Activated CD4-positive, alpha-beta T cell treated with anti-CD3 and anti-CD28 coated beads, Interleukin-2, amount 10 ng/mL, durations not matched to agents 7 days and 5 days (primary cell): ENCODE measurements around the gene DGKD. TPM values are rescaled to one million over a fixed set of nuclear protein-coding genes. Genes with fewer than 3 reads are reported as not detected.

Experiments
- CTCF ChIA-PET: fragments of 350-600 bp; sonication (Branson Sonifier 250); formaldehyde crosslinking; loops from one replicate; lab custom pipeline; 2021; ENCODE audit warnings: antibody characterized with exemption; lab: Charles Lee
- POLR2A ChIA-PET: fragments of 350-600 bp; sonication (Branson Sonifier 250); formaldehyde crosslinking; loops from one replicate; lab custom pipeline; 2021; ENCODE audit warnings: antibody characterized with exemption; lab: Charles Lee
- DNase-seq: peaks from one replicate; pipeline ENCODE4 v3.0.0-alpha.2; 2020
- H3K27ac Mint-ChIP-seq: one replicate; pipeline ENCODE4 v1.8.0; 2021; ENCODE audit warnings: mild to moderate bottlenecking, moderate library complexity, mixed read lengths
- H3K27me3 Mint-ChIP-seq: one replicate; pipeline ENCODE4 v1.8.0; 2021; ENCODE audit warnings: mixed read lengths
- H3K36me3 Mint-ChIP-seq: one replicate; pipeline ENCODE4 v1.8.0; 2021; ENCODE audit warnings: low read depth, mixed read lengths
- H3K4me1 Mint-ChIP-seq: one replicate; pipeline ENCODE4 v1.8.0; 2021; ENCODE audit warnings: mixed read lengths
- H3K4me3 Mint-ChIP-seq: one replicate; pipeline ENCODE4 v1.8.0; 2021; ENCODE audit warnings: mild to moderate bottlenecking, moderate library complexity, mixed read lengths
- H3K9me3 Mint-ChIP-seq: one replicate; pipeline ENCODE4 v1.8.0; 2021; ENCODE audit warnings: mixed read lengths
- total RNA-seq, 2 experiments: library from RNA; stranded (reverse); gene quantifications; one replicate each; pipeline ENCODE4 v1.2.3, GENCODE V29; 2021

Gene DGKD
- total RNA-seq, 2 experiments from 2014 or later, result 84.1 to 97.5 TPM

GRCh38 chr2:233409286-233409991, 55.1 kb downstream of the DGKD start:
- peak overlapping the region; percentile 32 for H3K4me3 Mint-ChIP-seq
- peaks cover 11% of the 10 kb centered on the region for H3K9me3 Mint-ChIP-seq
- peak overlapping the region; percentile 79 for H3K27ac Mint-ChIP-seq
- peak; percentile 43 for DNase-seq
- H3K27me3 Mint-ChIP-seq, result no peaks in the 10 kb centered on the region
- peaks cover 52% of the 10 kb centered on the region for H3K36me3 Mint-ChIP-seq
- CTCF ChIA-PET, result interaction anchor here (10.0 kb wide), 1 partner anchor 35 kb away, joined by 62 read pairs; no protein-coding TSS in a partner anchor
- POLR2A ChIA-PET, result no interaction called here
- peaks cover 65% of the 10 kb centered on the region for H3K4me1 Mint-ChIP-seq

GRCh38 chr2:233410196-233410760, 56.0 kb downstream of the DGKD start:
- Mint-ChIP-seq H3K4me3 (peak overlapping the region; percentile 15), H3K36me3 (peaks cover 56% of the 10 kb centered on the region), H3K27me3 (no peaks in the 10 kb centered on the region), H3K27ac (peak overlapping the region; percentile 79), H3K9me3 (peaks cover 11% of the 10 kb centered on the region), H3K4me1 (peaks cover 69% of the 10 kb centered on the region)
- no peak for DNase-seq
- POLR2A ChIA-PET, result no interaction called here
- CTCF ChIA-PET, result interaction anchor here (1.1 to 10.0 kb wide), 2 partner anchors 10 to 34 kb away, joined by 3 to 62 read pairs; no protein-coding TSS in a partner anchor

- Mint-ChIP-seq H3K27ac (peak overlapping the region; percentile 79), H3K4me1 (peaks cover 78% of the 10 kb centered on the region), H3K27me3 (no peaks in the 10 kb centered on the region), H3K4me3 (no peak overlapping the region), H3K9me3 (peaks cover 11% of the 10 kb centered on the region), H3K36me3 (peaks cover 59% of the 10 kb centered on the region)
- ChIA-PET CTCF (interaction anchor here (1.1 to 10.0 kb wide), 2 partner anchors 11 to 33 kb away, joined by 3 to 62 read pairs; no protein-coding TSS in a partner anchor), POLR2A (no interaction called here)
- no peak for DNase-seq
Measured at GRCh38 chr2:233411162-233411561, 56.9 kb downstream of the DGKD start.

GRCh38 chr2:233412405-233412804, 58.1 kb downstream of the DGKD start:
- CTCF ChIA-PET, result no interaction called here
- H3K9me3 Mint-ChIP-seq, result peaks cover 11% of the 10 kb centered on the region
- POLR2A ChIA-PET, result no interaction called here
- no peak for DNase-seq
- H3K27me3 Mint-ChIP-seq, result no peaks in the 10 kb centered on the region
- H3K4me1 Mint-ChIP-seq, result peaks cover 85% of the 10 kb centered on the region
- peaks cover 63% of the 10 kb centered on the region for H3K36me3 Mint-ChIP-seq
- no peak overlapping the region for H3K27ac Mint-ChIP-seq
- H3K4me3 Mint-ChIP-seq, result no peak overlapping the region

- DNase-seq, result no peak
- H3K9me3 Mint-ChIP-seq, result peaks cover 11% of the 10 kb centered on the region
- peaks cover 67% of the 10 kb centered on the region for H3K36me3 Mint-ChIP-seq
- peaks cover 89% of the 10 kb centered on the region for H3K4me1 Mint-ChIP-seq
- no peak overlapping the region for H3K27ac Mint-ChIP-seq
- ChIA-PET CTCF (interaction anchor here (0.7 to 1.5 kb wide), 2 partner anchors 15 to 566 kb away, joined by 3 to 4 read pairs; no protein-coding TSS in a partner anchor), POLR2A (no interaction called here)
- no peak overlapping the region for H3K4me3 Mint-ChIP-seq
- H3K27me3 Mint-ChIP-seq, result no peaks in the 10 kb centered on the region
Measured at GRCh38 chr2:233413046-233413445, 58.8 kb downstream of the DGKD start.

- Mint-ChIP-seq H3K4me3 (no peak overlapping the region), H3K36me3 (peaks cover 64% of the 10 kb centered on the region), H3K27me3 (no peaks in the 10 kb centered on the region), H3K9me3 (peaks cover 11% of the 10 kb centered on the region), H3K27ac (no peak overlapping the region), H3K4me1 (peaks cover 89% of the 10 kb centered on the region)
- POLR2A ChIA-PET, result no interaction called here
- CTCF ChIA-PET, result interaction anchor here (0.7 to 1.7 kb wide), 4 partner anchors 7 to 15 kb away, joined by 3 to 12 read pairs (median 4); no protein-coding TSS in a partner anchor
- DNase-seq, result no peak
Measured at GRCh38 chr2:233413559-233414272, 59.4 kb downstream of the DGKD start.

GRCh38 chr2:233414273-233414654, 60.0 kb downstream of the DGKD start:
- Mint-ChIP-seq H3K4me3 (no peak overlapping the region), H3K36me3 (peaks cover 68% of the 10 kb centered on the region), H3K4me1 (peaks cover 89% of the 10 kb centered on the region), H3K9me3 (peaks cover 11% of the 10 kb centered on the region), H3K27me3 (no peaks in the 10 kb centered on the region), H3K27ac (peak overlapping the region; percentile 81)
- ChIA-PET POLR2A (no interaction called here), CTCF (interaction anchor here (0.7 to 2.1 kb wide), 7 partner anchors 8 to 23 kb away, joined by 3 to 12 read pairs (median 3); no protein-coding TSS in a partner anchor)
- no peak for DNase-seq

GRCh38 chr2:233414777-233415570, 60.7 kb downstream of the DGKD start:
- peaks cover 74% of the 10 kb centered on the region for H3K36me3 Mint-ChIP-seq
- CTCF ChIA-PET, result interaction anchor here (0.7 to 2.1 kb wide), 9 partner anchors 9 to 809 kb away, joined by 3 to 12 read pairs (median 3); no protein-coding TSS in a partner anchor
- no peak overlapping the region for H3K4me3 Mint-ChIP-seq
- peaks cover 11% of the 10 kb centered on the region for H3K9me3 Mint-ChIP-seq
- peaks cover 89% of the 10 kb centered on the region for H3K4me1 Mint-ChIP-seq
- POLR2A ChIA-PET, result interaction anchor here (0.6 kb wide), 1 partner anchor 436 kb away, joined by 3 read pairs; no protein-coding TSS in a partner anchor
- peak; percentile 40 for DNase-seq
- H3K27me3 Mint-ChIP-seq, result no peaks in the 10 kb centered on the region
- peak overlapping the region; percentile 81 for H3K27ac Mint-ChIP-seq

- ChIA-PET CTCF (interaction anchor here (0.9 to 4.4 kb wide), 5 partner anchors 10 to 27 kb away, joined by 3 to 27 read pairs (median 3); no protein-coding TSS in a partner anchor), POLR2A (no interaction called here)
- peak; percentile 5 for DNase-seq
- Mint-ChIP-seq H3K9me3 (peaks cover 10% of the 10 kb centered on the region), H3K36me3 (peaks cover 74% of the 10 kb centered on the region), H3K27me3 (no peaks in the 10 kb centered on the region), H3K27ac (no peak overlapping the region), H3K4me3 (no peak overlapping the region), H3K4me1 (peaks cover 89% of the 10 kb centered on the region)
Measured at GRCh38 chr2:233416199-233416598, 61.9 kb downstream of the DGKD start.

GRCh38 chr2:233416706-233417105, 62.4 kb downstream of the DGKD start:
- H3K9me3 Mint-ChIP-seq, result peaks cover 5% of the 10 kb centered on the region
- H3K4me1 Mint-ChIP-seq, result peaks cover 89% of the 10 kb centered on the region
- H3K27me3 Mint-ChIP-seq, result no peaks in the 10 kb centered on the region
- CTCF ChIA-PET, result interaction anchor here (0.9 to 4.8 kb wide), 4 partner anchors 9 to 27 kb away, joined by 3 to 32 read pairs (median 15); no protein-coding TSS in a partner anchor
- POLR2A ChIA-PET, result no interaction called here
- H3K4me3 Mint-ChIP-seq, result no peak overlapping the region
- DNase-seq, result peak; percentile 3
- H3K27ac Mint-ChIP-seq, result no peak overlapping the region
- peaks cover 73% of the 10 kb centered on the region for H3K36me3 Mint-ChIP-seq

GRCh38 chr2:233417282-233417681, 63.0 kb downstream of the DGKD start:
- no peaks in the 10 kb centered on the region for H3K27me3 Mint-ChIP-seq
- peaks cover 73% of the 10 kb centered on the region for H3K36me3 Mint-ChIP-seq
- peaks cover 91% of the 10 kb centered on the region for H3K4me1 Mint-ChIP-seq
- H3K9me3 Mint-ChIP-seq, result peaks cover 3% of the 10 kb centered on the region
- H3K27ac Mint-ChIP-seq, result no peak overlapping the region
- no peak for DNase-seq
- CTCF ChIA-PET, result interaction anchor here (0.9 to 4.8 kb wide), 5 partner anchors 9 to 32 kb away, joined by 3 to 32 read pairs (median 10); no protein-coding TSS in a partner anchor
- POLR2A ChIA-PET, result no interaction called here
- H3K4me3 Mint-ChIP-seq, result no peak overlapping the region
